Measurements from ENCODE around the gene GALNT14. TPM values are rescaled to one million over a fixed set of nuclear protein-coding genes. Genes with fewer than 3 reads are reported as not detected.
"Not testable (repeated sequence)": the region's sequence is repeated elsewhere in the genome, so short reads cannot be mapped to it uniquely, and the experiment has no call there.

The GALNT14 gene
- total and polyA plus RNA-seq, 8 donors = 1.5 to 8.3 (median 5.3) TPM

DNA sequence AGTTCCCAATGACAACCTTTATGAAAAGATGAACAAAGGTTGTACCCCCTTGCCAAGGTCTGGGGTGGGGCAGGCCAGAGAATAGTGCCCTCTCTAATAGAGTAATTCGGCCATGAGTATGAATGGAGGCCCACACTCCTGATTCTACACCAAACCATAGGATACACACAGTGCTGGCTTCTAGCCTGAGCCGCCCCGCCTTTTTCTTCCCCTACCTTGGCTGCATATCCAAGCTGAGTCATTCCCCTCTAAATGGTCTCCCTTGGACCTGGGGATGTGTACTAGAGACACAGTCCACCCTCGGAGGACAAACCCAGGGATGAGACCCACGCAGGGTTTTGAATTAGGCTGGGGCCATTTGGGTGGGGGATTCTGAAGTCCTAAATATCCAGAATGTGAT, 223.8 kb downstream of the GALNT14 start:
- DNase-seq (no peak), ATAC-seq (no peak)
- TF ChIP-seq, protein P1, sequence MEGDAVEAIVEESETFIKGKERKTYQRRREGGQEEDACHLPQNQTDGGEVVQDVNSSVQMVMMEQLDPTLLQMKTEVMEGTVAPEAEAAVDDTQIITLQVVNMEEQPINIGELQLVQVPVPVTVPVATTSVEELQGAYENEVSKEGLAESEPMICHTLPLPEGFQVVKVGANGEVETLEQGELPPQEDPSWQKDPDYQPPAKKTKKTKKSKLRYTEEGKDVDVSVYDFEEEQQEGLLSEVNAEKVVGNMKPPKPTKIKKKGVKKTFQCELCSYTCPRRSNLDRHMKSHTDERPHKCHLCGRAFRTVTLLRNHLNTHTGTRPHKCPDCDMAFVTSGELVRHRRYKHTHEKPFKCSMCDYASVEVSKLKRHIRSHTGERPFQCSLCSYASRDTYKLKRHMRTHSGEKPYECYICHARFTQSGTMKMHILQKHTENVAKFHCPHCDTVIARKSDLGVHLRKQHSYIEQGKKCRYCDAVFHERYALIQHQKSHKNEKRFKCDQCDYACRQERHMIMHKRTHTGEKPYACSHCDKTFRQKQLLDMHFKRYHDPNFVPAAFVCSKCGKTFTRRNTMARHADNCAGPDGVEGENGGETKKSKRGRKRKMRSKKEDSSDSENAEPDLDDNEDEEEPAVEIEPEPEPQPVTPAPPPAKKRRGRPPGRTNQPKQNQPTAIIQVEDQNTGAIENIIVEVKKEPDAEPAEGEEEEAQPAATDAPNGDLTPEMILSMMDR (IDR thresholded peaks at IDR 0.05) = no peak
- intact Hi-C loops (cut with DNase I) = no loop called here
- H3K36me3 ChIP-seq = no peaks in the 10 kb centered on the region
- no peaks in the 10 kb centered on the region for H3K4me1 ChIP-seq
- no peaks in the 10 kb centered on the region for H3K9me3 ChIP-seq
- no peak overlapping the region for H3K27ac ChIP-seq
- H3K4me3 ChIP-seq = no peak overlapping the region
- no peaks in the 10 kb centered on the region for H3K27me3 ChIP-seq

- H3K4me3 ChIP-seq = no peak overlapping the region
- no peak for ATAC-seq
- H3K36me3 ChIP-seq = no peaks in the 10 kb centered on the region
- intact Hi-C loops (cut with DNase I) = no loop called here
- no peaks in the 10 kb centered on the region for H3K4me1 ChIP-seq
- no peak overlapping the region for H3K27ac ChIP-seq
- H3K9me3 ChIP-seq = no peaks in the 10 kb centered on the region
- no peak for DNase-seq
- no peaks in the 10 kb centered on the region for H3K27me3 ChIP-seq
- TF ChIP-seq, protein P1 (IDR thresholded peaks at IDR 0.05) = no peak
These were observed 226.2 kb downstream of the GALNT14 start for GRCh38 chr2:30912056-30912455.

DNA sequence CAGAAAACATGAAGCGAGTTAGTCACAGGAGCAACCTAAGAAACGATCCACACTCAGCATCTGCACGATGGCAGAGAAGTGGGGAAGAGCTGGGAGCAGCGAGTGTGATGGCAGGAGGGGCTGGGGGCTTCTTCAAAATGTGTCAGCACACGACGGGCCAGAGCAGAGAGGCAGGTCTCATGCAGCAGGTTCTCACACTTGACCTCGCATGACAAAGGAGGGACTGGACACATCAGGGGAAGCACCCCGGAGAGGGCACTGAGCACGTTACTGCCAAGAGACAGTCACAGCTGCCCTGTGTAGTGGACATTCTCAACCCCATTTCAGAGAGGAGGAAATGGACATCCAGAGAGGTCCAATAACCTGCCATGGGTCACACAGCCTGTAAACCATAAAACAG, 226.9 kb downstream of the GALNT14 start:
- TF ChIP-seq, protein P1 (IDR thresholded peaks at IDR 0.05) = no peak
- intact Hi-C loops (cut with DNase I) = no loop called here
- H3K27ac ChIP-seq = no peak overlapping the region
- no peaks in the 10 kb centered on the region for H3K36me3 ChIP-seq
- no peaks in the 10 kb centered on the region for H3K9me3 ChIP-seq
- DNase-seq (no peak), ATAC-seq (no peak)
- H3K27me3 ChIP-seq = no peaks in the 10 kb centered on the region
- no peak overlapping the region for H3K4me3 ChIP-seq
- no peaks in the 10 kb centered on the region for H3K4me1 ChIP-seq

- TF ChIP-seq, protein P1 (IDR thresholded peaks at IDR 0.05) = no peak
- H3K4me3 ChIP-seq = no peak overlapping the region
- DNase-seq = no peak
- H3K27ac ChIP-seq = no peak overlapping the region
- no peaks in the 10 kb centered on the region for H3K36me3 ChIP-seq
- H3K4me1 ChIP-seq = no peaks in the 10 kb centered on the region
- intact Hi-C loops (cut with DNase I) = no loop called here
- ATAC-seq = no peak
- no peaks in the 10 kb centered on the region for H3K9me3 ChIP-seq
- H3K27me3 ChIP-seq = no peaks in the 10 kb centered on the region
These were observed 227.6 kb downstream of the GALNT14 start for GRCh38 chr2:30910686-30911085.

DNA sequence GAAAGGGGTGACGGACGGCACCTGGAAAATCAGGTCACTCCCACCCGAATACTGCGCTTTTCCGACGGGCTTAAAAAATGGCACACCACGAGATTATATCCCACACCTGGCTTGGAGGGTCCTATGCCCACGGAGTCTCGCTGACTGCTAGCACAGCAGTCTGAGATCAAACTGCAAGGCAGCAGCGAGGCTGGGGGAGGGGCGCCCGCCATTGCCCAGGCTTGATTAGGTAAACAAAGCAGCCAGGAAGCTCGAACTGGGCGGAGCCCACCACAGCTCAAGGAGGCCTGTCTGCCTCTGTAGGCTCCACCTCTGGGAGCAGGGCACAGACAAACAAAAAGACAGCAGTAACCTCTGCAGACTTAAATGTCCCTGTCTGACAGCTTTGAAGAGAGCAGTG, 233.8 kb downstream of the GALNT14 start:
- H3K4me3 ChIP-seq; ATAC-seq; intact Hi-C loops (cut with DNase I); H3K4me1 ChIP-seq; DNase-seq; H3K9me3 ChIP-seq; H3K36me3 ChIP-seq; H3K27ac ChIP-seq; H3K27me3 ChIP-seq: not testable (repeated sequence)

GRCh38 chr2:30903326-30903725, 234.9 kb downstream of the GALNT14 start:
- no peak overlapping the region for H3K27ac ChIP-seq
- H3K27me3 ChIP-seq = no peaks in the 10 kb centered on the region
- H3K4me3 ChIP-seq = no peak overlapping the region
- H3K4me1 ChIP-seq = no peaks in the 10 kb centered on the region
- DNase-seq = no peak
- intact Hi-C loops (cut with DNase I) = no loop called here
- TF ChIP-seq, protein P1 (IDR thresholded peaks at IDR 0.05) = no peak
- H3K36me3 ChIP-seq = no peaks in the 10 kb centered on the region
- ATAC-seq = no peak
- H3K9me3 ChIP-seq = no peaks in the 10 kb centered on the region
